GM19193 (cell line): ENCODE measurements around the gene WDR89.

Source experiments
- POLR2A ChIP-seq: IDR thresholded peaks from 4 replicates; pipeline ENCODE4 v1.6.1; 2011; ENCODE audit not compliant: insufficient read depth, insufficient read length; ENCODE audit errors: extremely low read depth

Gene WDR89, protein sequence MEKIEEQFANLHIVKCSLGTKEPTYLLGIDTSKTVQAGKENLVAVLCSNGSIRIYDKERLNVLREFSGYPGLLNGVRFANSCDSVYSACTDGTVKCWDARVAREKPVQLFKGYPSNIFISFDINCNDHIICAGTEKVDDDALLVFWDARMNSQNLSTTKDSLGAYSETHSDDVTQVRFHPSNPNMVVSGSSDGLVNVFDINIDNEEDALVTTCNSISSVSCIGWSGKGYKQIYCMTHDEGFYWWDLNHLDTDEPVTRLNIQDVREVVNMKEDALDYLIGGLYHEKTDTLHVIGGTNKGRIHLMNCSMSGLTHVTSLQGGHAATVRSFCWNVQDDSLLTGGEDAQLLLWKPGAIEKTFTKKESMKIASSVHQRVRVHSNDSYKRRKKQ

DNA sequence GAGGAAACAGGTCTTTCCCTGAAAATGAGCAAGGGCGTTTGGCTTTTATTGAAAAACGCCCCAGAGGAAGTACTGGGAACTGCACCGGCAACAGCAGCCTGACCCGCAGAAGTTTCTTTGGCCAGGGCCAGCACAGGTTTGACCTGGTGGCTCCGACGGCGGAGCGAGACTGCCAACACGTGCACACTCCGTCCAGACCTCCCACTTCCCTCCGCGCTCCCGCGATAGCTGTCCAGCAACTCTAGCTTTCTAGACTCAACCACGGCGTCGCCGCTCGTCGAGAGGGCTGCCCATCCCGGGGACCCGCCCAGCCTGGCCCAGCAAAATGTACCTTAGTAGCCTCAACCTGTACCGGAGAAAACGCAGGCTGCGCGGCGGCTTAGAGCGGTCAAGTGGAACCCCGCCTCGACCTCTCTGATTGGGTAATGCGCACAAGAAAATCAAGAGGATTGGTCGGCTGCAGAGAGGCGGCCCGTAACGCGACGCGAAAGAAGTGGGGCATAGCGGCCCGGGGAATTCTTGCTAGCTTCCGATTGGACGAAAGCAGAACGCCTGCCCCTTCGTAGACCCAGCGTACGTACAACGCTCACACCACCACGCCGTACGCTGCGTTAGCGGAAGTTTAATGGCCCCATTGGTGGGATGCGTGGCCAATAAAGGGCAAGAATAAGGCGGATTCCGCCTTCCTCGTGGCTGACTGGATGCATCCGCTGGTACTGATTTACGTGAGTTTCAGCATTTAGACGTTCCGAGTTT, at the start of gene WDR89:
Gene WDR89, minus strand, starts transcription at position 399 of the 756 bp plus-strand sequence. CDS start 41,929 bp downstream, outside the sequence.
- peak; percentile 91 for TF ChIP-seq POLR2A

DNA sequence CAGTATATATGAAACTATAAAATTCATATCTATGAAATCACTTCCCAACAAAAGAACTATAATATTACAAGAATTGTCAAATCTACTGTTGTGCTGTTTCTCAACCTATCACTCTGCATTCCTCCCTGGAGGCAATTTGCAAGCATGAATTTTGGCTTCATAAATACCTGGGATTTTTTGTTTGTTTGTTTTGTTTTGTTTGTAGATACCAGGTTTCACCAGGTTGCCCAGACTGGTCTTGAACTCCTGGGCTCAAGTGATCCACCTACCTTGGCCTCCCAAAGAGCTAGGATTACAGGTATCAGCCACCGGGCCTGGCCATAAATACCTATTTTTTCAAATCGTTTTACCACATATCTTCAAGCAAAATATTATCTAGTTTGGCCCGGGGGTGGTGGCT, 47.5 kb upstream of the WDR89 start:
- TF ChIP-seq POLR2A = no peak

DNA sequence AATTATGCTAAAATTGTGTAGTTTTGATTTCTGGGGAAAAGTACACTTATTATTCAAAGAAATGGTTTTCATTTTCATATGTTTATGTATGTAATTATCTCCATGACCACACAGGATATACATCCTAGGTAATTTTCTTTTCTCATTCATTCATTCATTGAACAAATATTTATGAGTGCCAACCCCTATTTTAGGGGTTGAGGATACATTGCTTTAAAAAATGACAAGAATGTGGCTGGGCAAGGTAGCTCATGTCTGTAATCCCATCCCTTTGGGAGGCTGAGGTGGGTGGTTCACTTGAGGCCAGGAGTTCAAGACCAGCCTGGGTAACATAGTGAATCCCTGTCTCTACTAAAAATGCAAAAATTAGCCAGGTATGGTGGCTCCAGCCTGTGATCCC, 45.3 kb upstream of the WDR89 start:
- no peak for TF ChIP-seq POLR2A

DNA sequence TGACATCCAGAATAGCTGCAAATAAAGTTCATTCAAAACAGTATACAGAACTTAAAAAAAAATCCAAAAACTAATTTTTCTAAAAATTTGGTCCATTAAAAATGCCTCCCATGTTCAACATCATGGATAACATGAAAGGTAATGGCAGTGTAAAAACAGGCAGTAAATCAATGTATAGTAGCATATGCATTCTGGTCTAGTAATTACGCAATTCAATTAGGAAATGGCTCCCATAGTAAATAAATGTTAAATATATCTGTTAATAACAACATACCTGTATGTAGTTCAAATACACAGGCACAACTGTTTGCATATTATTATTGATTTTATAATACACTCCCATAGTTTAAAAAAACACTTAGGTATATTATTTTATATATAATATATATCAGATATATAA, 43.7 kb upstream of the WDR89 start:
- no peak for TF ChIP-seq POLR2A

DNA sequence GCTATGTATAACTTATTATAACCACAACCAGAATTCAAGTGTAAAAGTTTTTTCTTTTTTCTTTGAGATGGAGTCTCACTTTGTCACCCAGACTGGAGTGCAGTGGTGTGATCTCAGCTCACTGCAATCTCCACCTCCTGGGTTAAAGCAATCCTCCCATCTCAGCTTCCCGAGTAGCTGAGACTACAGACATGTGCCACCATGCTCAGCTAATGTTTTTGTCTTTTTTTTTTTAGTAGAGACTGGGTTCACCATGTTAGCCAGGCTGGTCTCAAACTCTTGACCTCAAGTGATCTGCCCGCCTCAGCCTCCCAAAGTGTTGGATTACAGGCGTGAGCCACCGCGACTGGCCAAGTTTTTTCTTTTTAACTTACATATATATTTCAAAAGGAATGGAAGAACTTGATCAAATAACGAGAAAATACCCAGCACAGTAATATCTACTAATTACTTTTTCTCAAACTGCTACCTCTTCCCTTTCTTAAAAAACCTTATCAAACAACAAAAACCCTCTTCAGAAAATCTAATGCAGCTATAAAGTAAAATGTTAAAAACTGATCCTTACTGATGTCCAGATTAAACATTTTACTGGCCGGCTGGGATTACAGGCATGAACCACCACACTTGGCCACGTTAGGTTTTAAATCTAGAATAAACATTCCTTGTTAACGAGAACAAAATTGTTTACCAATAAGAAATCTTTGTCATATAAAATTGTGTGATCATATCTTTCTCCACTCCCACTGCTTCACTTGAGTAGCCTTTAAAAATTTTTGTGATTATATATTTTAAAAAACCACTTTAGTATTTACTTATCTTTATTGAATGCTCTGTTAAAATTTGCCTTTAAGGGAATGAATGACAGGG, 41.3 kb upstream of the WDR89 start:
- TF ChIP-seq POLR2A = no peak

DNA sequence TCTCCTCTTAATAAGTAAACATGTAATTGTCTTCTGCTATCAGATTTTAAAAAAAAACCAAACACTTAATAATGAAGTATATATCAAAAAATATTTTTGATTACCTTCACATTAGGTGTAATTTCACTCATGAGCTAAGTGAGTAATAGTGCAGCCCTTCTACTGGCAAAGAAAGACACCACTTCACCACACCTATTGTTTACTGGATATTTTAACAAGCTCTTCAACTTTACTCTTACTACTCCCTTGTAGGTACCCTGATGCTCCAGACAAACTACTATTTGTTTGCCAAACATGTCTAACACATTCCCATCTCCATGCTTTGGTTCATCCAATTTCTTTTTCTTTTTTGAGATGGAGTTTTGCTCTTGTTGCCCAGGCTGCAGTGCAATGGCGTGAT, 36.9 kb upstream of the WDR89 start:
- TF ChIP-seq POLR2A = no peak

DNA sequence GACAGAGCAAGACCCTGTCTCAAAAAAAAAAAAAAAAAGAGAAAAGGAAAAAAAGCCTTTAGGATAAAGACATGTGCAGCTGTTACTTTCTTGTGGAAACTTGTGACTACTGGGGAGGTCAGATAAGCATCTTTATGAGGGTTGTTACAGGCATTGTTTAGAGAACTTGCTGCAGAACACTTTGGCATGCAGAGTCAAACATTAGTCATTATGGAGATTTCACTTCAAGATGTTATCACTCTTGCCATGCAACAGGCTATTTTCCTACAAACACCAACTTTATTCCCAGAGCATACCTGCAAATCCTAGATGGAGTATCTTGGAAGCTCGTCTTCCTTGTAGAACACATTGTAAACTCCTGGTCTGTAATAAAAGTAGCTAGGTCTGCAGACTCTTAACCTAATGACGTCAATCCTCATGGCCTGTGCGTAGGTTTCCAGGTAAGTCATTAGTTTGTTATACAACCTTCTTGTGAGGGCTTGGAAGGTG, 36.3 kb upstream of the WDR89 start:
- TF ChIP-seq POLR2A = no peak

DNA sequence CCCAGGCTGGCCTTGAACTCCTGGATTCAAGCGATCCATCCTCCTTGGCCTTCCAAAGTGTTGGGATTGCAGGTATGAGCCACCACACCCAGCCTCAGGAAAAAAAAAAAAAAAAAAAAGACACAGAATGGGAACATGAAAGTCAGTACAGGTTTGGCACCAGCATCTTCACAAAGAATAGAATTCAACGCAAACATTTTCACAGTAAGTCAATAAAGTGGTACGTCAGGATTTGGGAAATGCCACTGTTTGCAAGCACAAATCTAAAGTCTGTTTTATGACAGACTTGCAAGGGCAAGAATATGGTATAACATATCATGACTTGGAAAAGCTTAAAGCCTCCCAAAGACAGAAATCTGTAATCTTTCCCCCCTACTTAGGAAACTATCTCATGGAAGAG, 34.9 kb upstream of the WDR89 start:
- no peak for TF ChIP-seq POLR2A

DNA sequence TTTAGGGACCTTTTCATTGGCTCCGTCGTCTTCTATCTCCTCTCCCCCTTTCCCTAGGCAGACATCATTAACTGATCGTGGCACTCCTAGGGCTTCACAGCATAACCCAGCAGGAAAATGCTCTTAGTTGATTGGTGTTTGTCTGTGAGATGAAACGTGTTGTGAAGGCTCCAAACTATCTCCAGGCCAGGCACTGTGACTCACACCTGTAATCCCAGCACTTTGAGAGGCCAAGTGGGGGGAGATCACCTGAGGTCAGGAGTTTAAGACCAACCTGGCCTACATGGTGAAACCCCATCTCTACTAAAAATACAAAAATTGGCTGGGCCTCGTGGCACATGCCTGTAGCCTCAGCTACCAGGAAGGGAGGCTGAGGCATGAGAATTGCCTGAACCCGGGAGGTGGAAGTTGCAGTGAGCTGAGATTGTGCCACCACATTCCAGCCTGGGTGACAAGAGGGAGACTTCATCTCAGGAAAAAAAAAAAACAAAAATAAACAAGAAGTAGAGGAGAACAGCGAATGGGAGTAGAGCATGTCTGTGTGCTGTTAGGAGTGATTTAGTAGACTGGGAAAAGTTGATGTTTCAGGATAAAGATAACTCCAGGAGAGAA, 32.3 kb upstream of the WDR89 start:
- TF ChIP-seq POLR2A = no peak

DNA sequence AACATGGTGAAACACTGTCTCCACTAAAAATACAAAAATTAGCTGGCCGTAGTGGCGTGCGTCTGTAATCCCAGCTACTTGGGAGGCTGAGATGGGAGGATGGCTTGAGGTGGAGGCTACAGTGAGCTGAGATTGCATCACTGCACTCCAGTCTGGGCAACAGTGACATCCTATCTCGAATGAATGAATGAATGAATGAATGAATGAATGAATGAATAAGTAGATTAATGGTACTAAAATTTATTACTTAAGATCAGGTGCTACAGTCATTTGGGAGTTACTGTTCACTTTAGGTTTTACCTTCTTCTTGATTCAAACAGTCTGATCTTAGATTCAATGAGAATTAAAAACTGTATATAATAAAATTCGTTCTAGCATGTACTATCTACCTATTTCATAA, 31.6 kb upstream of the WDR89 start:
- no peak for TF ChIP-seq POLR2A

DNA sequence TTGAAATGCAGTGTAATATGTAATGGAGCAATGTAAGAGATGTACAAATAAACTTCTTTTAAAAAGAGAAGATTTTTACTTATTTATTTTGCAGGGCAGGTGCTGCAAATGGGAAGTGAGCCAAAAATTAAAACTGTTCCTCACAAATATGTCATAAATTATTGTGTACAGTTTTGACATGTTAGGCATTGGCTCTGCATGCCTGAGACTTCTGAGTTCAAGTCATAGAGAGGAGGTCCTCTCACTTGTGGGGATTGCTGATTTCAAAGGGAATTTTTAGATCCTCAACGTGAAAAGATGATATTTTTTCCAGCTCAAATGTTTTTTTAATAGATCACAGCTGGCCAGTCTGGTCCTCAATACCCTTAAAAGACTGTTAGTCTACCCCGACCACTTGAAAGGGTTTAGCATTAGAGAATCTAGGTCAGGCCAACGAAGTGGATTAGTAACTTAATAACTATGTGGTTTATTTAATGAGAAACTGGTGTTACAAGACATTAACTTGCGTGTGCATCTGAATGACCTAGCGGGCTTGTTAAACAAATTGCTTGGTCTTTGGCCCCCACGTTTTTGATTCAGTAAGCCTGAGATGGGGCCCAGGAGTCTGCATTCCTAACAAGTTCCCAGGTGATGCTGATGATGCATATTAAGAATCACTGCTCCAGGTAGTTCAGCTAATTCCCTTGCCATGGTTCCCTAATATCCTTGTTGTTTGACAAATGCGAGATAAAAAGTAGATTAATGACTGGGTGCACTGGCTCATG, 30.9 kb upstream of the WDR89 start:
- no peak for TF ChIP-seq POLR2A

DNA sequence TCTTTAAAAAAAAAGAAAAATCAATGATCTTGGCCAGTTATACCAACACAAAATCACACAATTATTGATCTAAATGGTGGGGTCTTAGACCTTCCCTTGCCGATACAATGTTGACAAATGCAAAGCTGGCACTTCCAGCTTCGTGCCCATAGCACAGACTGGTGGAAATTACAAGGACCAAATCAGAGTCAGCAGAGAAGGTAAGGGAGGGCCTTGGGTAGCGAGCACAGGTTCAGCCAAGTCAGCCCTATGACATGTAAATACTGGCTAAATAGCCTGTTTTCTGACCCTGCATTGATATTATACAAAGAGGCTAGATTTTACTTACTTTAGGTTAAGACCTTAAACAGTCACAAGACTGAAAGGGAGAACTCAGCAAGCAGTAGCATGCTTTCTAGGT, 30.3 kb upstream of the WDR89 start:
- no peak for TF ChIP-seq POLR2A

DNA sequence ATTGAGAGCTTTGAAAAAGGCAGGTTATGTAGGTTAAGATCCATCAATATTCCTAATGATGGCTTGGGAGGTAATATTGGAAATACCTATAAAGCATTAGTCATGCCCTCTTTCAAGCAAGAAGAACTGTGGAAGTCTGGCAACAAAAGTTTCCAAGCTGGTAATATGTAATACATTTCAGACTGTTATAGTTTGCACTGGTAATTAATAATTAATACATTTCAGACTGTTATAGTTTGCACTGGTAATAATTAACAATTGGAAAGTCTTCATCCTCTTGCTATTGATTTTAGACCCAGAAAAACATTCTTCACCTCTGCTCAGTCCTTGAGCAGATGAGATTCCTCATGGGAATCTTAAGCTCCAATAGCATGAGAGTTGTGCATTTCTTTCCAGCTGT, 29.0 kb upstream of the WDR89 start:
- no peak for TF ChIP-seq POLR2A

DNA sequence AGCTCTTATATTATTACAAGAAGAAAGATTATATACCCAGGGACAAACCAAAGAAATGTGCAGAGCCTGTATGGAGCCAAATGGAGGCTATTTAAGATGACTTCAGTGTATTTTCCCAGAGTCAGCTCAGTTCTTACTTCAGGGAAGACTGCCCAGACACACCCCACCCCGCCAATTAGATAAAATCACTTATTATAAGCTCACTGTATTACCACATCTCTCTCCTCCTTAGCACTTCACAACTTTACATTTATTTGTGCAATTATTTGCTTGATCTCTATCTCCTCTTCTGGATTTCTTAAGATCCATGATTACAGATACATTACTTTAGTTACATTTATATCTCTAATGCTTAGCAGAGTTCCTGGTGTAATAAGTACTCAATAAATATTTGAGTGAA, 24.7 kb upstream of the WDR89 start:
- TF ChIP-seq POLR2A = no peak

DNA sequence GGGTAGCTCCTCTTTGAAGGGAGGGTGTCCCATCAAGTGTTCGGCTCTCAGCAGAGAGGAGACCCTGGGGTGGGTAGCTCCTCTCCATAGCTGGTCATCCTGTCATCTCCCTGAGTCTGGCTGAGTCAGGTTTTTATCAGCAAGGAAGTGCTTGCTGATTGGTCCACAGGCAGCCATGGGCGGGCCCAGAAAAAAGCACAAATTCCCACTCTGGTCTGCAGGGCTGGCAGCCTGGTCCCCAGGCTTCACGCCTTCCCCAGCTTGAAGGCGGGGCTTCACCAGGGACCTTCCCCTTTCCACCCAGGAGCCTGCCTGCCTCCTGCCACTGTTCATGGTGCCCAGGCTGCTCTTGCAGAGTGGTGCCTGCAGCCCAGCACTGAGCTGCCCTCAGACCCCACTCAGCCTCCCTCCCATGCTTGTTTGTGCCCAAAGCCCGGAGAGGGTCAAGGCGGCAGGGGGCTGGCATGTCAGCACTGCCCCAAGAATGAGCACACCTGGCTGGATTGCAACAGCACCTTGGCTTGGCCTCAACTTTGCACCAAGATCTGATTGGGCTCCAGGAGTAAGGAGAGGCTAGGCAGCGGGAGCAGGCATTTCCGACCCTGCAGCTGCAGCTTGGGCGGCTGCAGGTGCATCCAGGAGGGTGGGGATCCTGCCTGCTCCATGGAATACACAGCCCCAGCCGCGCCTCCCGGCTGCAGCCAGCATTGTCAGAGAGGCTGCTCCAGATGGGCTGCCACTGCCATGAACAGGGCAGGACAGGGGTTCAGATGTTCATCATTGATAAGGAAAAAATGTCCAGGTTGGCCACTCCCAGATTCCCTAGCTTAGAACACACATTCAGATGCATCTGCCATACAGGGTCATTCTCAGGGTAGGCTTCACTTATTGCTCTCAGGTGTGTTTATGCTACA, 22.0 kb upstream of the WDR89 start:
- no peak for TF ChIP-seq POLR2A
